ENCODE results near the gene RPUSD1. TPM values are rescaled to one million over a fixed set of nuclear protein-coding genes. Genes with fewer than 3 reads are reported as not detected.

Gene RPUSD1
- total and polyA plus RNA-seq, 2 of the 13 experiments (the other 11 are each of a cell fraction or from before 2014, with no cell fraction given) = 13.1 to 26.2 TPM

GRCh38 chr16:814974-815373 lies 26.8 kb upstream of the RPUSD1 start:
- intact Hi-C loops (cut with micrococcal nuclease; ENCODE audit: unreplicated experiment) (no loop called here), in situ Hi-C loops (cut with HindIII; ENCODE audit: extremely low pct_ligation_motif_present, low pct_unique_long_range_greater_than_20kb) (loop anchor here (5.0 to 25.0 kb wide), 2 partner anchors 237 to 397 kb away; no protein-coding TSS in a partner anchor)
- Histone ChIP-seq H3K4me2 (ENCODE audit: low read depth, low read length) (no peak overlapping the region), H2AFZ (ENCODE audit: low read length) (no peak overlapping the region), H4K20me1 (ENCODE audit: insufficient read depth, low read length) (0 out of 2 replicates have a peak, but pooled peaks cover 3% of the 10 kb centered on the region), H3K4me3 (replicated peaks in 1 of 3; ENCODE audit: insufficient read depth in 1 of 3, low read depth in 2 of 3, low read length in 3 of 3) (no peak overlapping the region), H3K27ac (ENCODE audit: extremely low read length, insufficient read depth, low read length) (no peak overlapping the region), H3K79me2 (ENCODE audit: insufficient read depth, low read length) (no peaks in the 10 kb centered on the region), H3K9me3 (ENCODE audit: low read length) (0 out of 2 replicates have a peak, but pooled peaks cover 5% of the 10 kb centered on the region), H3K9ac (ENCODE audit: insufficient read depth, low read depth, low read length) (no peak overlapping the region), H3K27me3 (ENCODE audit: control insufficient read depth in 1 of 2, insufficient read depth in 2 of 2, low read length in 2 of 2) (peaks cover 25 to 85% of the 10 kb centered on the region in 2 experiments), H3K4me1 (ENCODE audit: insufficient read depth, low read length) (no peaks in the 10 kb centered on the region), H3K36me3 (replicated peaks in 1 of 2; ENCODE audit: control insufficient read depth in 1 of 2, insufficient read depth in 2 of 2, low read length in 2 of 2) (no peaks in the 10 kb centered on the region)
- ChIA-PET CTCF (ENCODE audit: low intra/inter-chr PET ratio, low total read pairs) (interaction anchor here (3.6 kb wide), 1 partner anchor 241 kb away, joined by 42 read pairs; no protein-coding TSS in a partner anchor), POLR2A (no interaction called here)
- DNase-seq (ENCODE audit: low spot score) (no peak), FAIRE-seq (no peak), ATAC-seq (no peak)
- no TSS peak for BruUV-seq (replicated peaks)
- WGBS (ENCODE audit: low lambda C conversion rate) = 4% methylated on average over 7 of the region's 9 CpGs
- TF ChIP-seq DNMT1 (CRISPR knock-in tag; IDR thresholded peaks at IDR 0.05) (no peak), MAFG (CRISPR knock-in tag; IDR thresholded peaks at IDR 0.05) (no peak), ZBTB8A (CRISPR knock-in tag; IDR thresholded peaks at IDR 0.05; ENCODE audit: borderline replicate concordance, low read depth) (no peak), ZNF678 (CRISPR knock-in tag; IDR thresholded peaks at IDR 0.05) (no peak), RBFOX2 (IDR thresholded peaks at IDR 0.05; ENCODE audit: low read depth, low read length) (no peak), ZNF660 (CRISPR knock-in tag; IDR thresholded peaks at IDR 0.05; ENCODE audit: borderline replicate concordance, low read depth) (no peak), PAXIP1 (CRISPR knock-in tag; conservative IDR thresholded peaks at IDR 0.05) (no peak), KAT2B (IDR thresholded peaks at IDR 0.05; ENCODE audit: borderline replicate concordance, low read depth, low read length) (no peak), ARNT (IDR thresholded peaks at IDR 0.05) (no peak), U2AF2 (IDR thresholded peaks at IDR 0.05; ENCODE audit: low read depth, low read length) (no peak), TCF12 (IDR thresholded peaks at IDR 0.05) (no peak), TCF12 (CRISPR knock-in tag; IDR thresholded peaks at IDR 0.05) (no peak), HNRNPLL (IDR thresholded peaks at IDR 0.05; ENCODE audit: low read depth, low read length, poor library complexity, severe bottlenecking) (no peak), ZBTB1 (CRISPR knock-in tag; IDR thresholded peaks at IDR 0.05; ENCODE audit: borderline replicate concordance) (no peak), ZNF556 (CRISPR knock-in tag; IDR thresholded peaks at IDR 0.05; ENCODE audit: borderline replicate concordance) (no peak), ZNF543 (CRISPR knock-in tag; IDR thresholded peaks at IDR 0.05) (no peak), JUND (CRISPR knock-in tag; IDR thresholded peaks at IDR 0.05) (no peak), ZFP82 (CRISPR knock-in tag; IDR thresholded peaks at IDR 0.05; ENCODE audit: borderline replicate concordance) (no peak), RARG (CRISPR knock-in tag; IDR thresholded peaks at IDR 0.05; ENCODE audit: low read depth) (no peak)
- TF ChIP-seq, protein P1, sequence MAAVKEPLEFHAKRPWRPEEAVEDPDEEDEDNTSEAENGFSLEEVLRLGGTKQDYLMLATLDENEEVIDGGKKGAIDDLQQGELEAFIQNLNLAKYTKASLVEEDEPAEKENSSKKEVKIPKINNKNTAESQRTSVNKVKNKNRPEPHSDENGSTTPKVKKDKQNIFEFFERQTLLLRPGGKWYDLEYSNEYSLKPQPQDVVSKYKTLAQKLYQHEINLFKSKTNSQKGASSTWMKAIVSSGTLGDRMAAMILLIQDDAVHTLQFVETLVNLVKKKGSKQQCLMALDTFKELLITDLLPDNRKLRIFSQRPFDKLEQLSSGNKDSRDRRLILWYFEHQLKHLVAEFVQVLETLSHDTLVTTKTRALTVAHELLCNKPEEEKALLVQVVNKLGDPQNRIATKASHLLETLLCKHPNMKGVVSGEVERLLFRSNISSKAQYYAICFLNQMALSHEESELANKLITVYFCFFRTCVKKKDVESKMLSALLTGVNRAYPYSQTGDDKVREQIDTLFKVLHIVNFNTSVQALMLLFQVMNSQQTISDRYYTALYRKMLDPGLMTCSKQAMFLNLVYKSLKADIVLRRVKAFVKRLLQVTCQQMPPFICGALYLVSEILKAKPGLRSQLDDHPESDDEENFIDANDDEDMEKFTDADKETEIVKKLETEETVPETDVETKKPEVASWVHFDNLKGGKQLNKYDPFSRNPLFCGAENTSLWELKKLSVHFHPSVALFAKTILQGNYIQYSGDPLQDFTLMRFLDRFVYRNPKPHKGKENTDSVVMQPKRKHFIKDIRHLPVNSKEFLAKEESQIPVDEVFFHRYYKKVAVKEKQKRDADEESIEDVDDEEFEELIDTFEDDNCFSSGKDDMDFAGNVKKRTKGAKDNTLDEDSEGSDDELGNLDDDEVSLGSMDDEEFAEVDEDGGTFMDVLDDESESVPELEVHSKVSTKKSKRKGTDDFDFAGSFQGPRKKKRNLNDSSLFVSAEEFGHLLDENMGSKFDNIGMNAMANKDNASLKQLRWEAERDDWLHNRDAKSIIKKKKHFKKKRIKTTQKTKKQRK (IDR thresholded peaks at IDR 0.05; ENCODE audit: low read length) = no peak
